Measurements from ENCODE around the gene USP3. TPM values are rescaled to one million over a fixed set of nuclear protein-coding genes. Genes with fewer than 3 reads are reported as not detected.
"Not testable (repeated sequence)": the region's sequence is repeated elsewhere in the genome, so short reads cannot be mapped to it uniquely, and the experiment has no call there.

USP3 gene
- total RNA-seq, 1 experiment from 2014 or later: 54.2 TPM

GRCh38 chr15:63517628-63518027 is 13.2 kb downstream of the USP3 start:
- ChIA-PET CTCF (interaction anchor here (0.5 to 1.7 kb wide), 5 partner anchors 12 to 84 kb away, joined by 3 to 5 read pairs (median 4); no protein-coding TSS in a partner anchor), POLR2A (interaction anchor here (1.0 kb wide), 1 partner anchor 14 kb away, joined by 12 read pairs; the partner anchor contains the start of gene USP3)
- H3K36me3 Mint-ChIP-seq (ENCODE audit: insufficient read depth, unreplicated experiment): peaks cover 6% of the 10 kb centered on the region
- Histone ChIP-seq H3K9me3 (no peaks in the 10 kb centered on the region), H3K4me3 (ENCODE audit: low read depth, low read length) (no peak overlapping the region), H3K4me1 (peaks cover 24% of the 10 kb centered on the region), H3K27me3 (replicated peaks; ENCODE audit: control insufficient read depth, insufficient read depth, low read length) (no peaks in the 10 kb centered on the region), H3K36me3 (ENCODE audit: control insufficient read depth, insufficient read depth, low read length) (no peaks in the 10 kb centered on the region)
- no TSS peak for BruUV-seq (replicated peaks)
- H3K27me3 Mint-ChIP-seq (ENCODE audit: insufficient read depth, unreplicated experiment): no peaks in the 10 kb centered on the region
- H3K9me3 Mint-ChIP-seq (ENCODE audit: unreplicated experiment): no peaks in the 10 kb centered on the region
- peaks cover 41% of the 10 kb centered on the region for H3K4me1 Mint-ChIP-seq (ENCODE audit: low read depth, unreplicated experiment)
- H3K4me3 Mint-ChIP-seq (ENCODE audit: unreplicated experiment): no peak overlapping the region
- TF ChIP-seq CTCF (IDR thresholded peaks at IDR 0.05; ENCODE audit: insufficient read depth in 1 of 2, low read depth in 1 of 2, low read length in 1 of 2, severe bottlenecking in 1 of 2, unreplicated experiment in 1 of 2): no peak
- no peak overlapping the region for H3K27ac Mint-ChIP-seq (ENCODE audit: unreplicated experiment)
- intact Hi-C loops (cut with micrococcal nuclease; ENCODE audit: unreplicated experiment): no loop called here
- DNase-seq: no peak

GRCh38 chr15:63519041-63519440 is 14.6 kb downstream of the USP3 start:
- CTCF ChIA-PET: no interaction called here
- Mint-ChIP-seq H3K36me3 (ENCODE audit: insufficient read depth, unreplicated experiment) (peaks cover 6% of the 10 kb centered on the region), H3K9me3 (ENCODE audit: unreplicated experiment) (no peaks in the 10 kb centered on the region), H3K4me1 (ENCODE audit: low read depth, unreplicated experiment) (peaks cover 46% of the 10 kb centered on the region), H3K4me3 (ENCODE audit: unreplicated experiment) (no peak overlapping the region), H3K27ac (ENCODE audit: unreplicated experiment) (no peak overlapping the region), H3K27me3 (ENCODE audit: insufficient read depth, unreplicated experiment) (no peaks in the 10 kb centered on the region)
- intact Hi-C loops (cut with micrococcal nuclease; ENCODE audit: unreplicated experiment): no loop called here
- POLR2A ChIA-PET: no interaction called here
- Histone ChIP-seq H3K9me3 (no peaks in the 10 kb centered on the region), H3K27me3 (replicated peaks; ENCODE audit: control insufficient read depth, insufficient read depth, low read length) (no peaks in the 10 kb centered on the region), H3K36me3 (ENCODE audit: control insufficient read depth, insufficient read depth, low read length) (no peaks in the 10 kb centered on the region), H3K4me1 (peaks cover 30% of the 10 kb centered on the region), H3K4me3 (ENCODE audit: low read depth, low read length) (no peak overlapping the region)
- BruUV-seq (replicated peaks): no TSS peak
- TF ChIP-seq CTCF (IDR thresholded peaks at IDR 0.05; ENCODE audit: insufficient read depth in 1 of 2, low read depth in 1 of 2, low read length in 1 of 2, severe bottlenecking in 1 of 2, unreplicated experiment in 1 of 2): no peak
- no peak for DNase-seq

- Mint-ChIP-seq H3K4me1 (ENCODE audit: low read depth, unreplicated experiment) (peaks cover 46% of the 10 kb centered on the region), H3K9me3 (ENCODE audit: unreplicated experiment) (no peaks in the 10 kb centered on the region), H3K36me3 (ENCODE audit: insufficient read depth, unreplicated experiment) (peaks cover 6% of the 10 kb centered on the region), H3K4me3 (ENCODE audit: unreplicated experiment) (no peak overlapping the region), H3K27ac (ENCODE audit: unreplicated experiment) (no peak overlapping the region), H3K27me3 (ENCODE audit: insufficient read depth, unreplicated experiment) (no peaks in the 10 kb centered on the region)
- Histone ChIP-seq H3K4me3 (ENCODE audit: low read depth, low read length) (no peak overlapping the region), H3K9me3 (no peaks in the 10 kb centered on the region), H3K36me3 (ENCODE audit: control insufficient read depth, insufficient read depth, low read length) (no peaks in the 10 kb centered on the region), H3K27me3 (replicated peaks; ENCODE audit: control insufficient read depth, insufficient read depth, low read length) (no peaks in the 10 kb centered on the region), H3K4me1 (peaks cover 25% of the 10 kb centered on the region)
- POLR2A ChIA-PET: no interaction called here
- DNase-seq: no peak
- intact Hi-C loops (cut with micrococcal nuclease; ENCODE audit: unreplicated experiment): no loop called here
- no TSS peak for BruUV-seq (replicated peaks)
- TF ChIP-seq CTCF (IDR thresholded peaks at IDR 0.05; ENCODE audit: insufficient read depth in 1 of 2, low read depth in 1 of 2, low read length in 1 of 2, severe bottlenecking in 1 of 2, unreplicated experiment in 1 of 2): no peak
- CTCF ChIA-PET: no interaction called here
Measured at GRCh38 chr15:63519548-63520178, 15.3 kb downstream of the USP3 start.

- peaks cover 21% of the 10 kb centered on the region for H3K4me1 ChIP-seq
- H3K4me3 ChIP-seq (ENCODE audit: low read depth, low read length); intact Hi-C loops (cut with micrococcal nuclease; ENCODE audit: unreplicated experiment); H3K36me3 Mint-ChIP-seq (ENCODE audit: insufficient read depth, unreplicated experiment); POLR2A ChIA-PET; DNase-seq; H3K27me3 Mint-ChIP-seq (ENCODE audit: insufficient read depth, unreplicated experiment); BruUV-seq (replicated peaks); H3K36me3 ChIP-seq (ENCODE audit: control insufficient read depth, insufficient read depth, low read length); H3K9me3 Mint-ChIP-seq (ENCODE audit: unreplicated experiment); H3K27me3 ChIP-seq (replicated peaks; ENCODE audit: control insufficient read depth, insufficient read depth, low read length); CTCF ChIA-PET; H3K9me3 ChIP-seq; H3K27ac Mint-ChIP-seq (ENCODE audit: unreplicated experiment); H3K4me3 Mint-ChIP-seq (ENCODE audit: unreplicated experiment): not testable (repeated sequence)
- peaks cover 51% of the 10 kb centered on the region for H3K4me1 Mint-ChIP-seq (ENCODE audit: low read depth, unreplicated experiment)
Measured at GRCh38 chr15:63520462-63520861, 16.1 kb downstream of the USP3 start.

Measured in Caco-2 (cell line).